ENCODE measurements around the gene SMYD3.

SMYD3 gene

GRCh38 chr1:246199086-246199645 lies 307.9 kb downstream of the SMYD3 start:
- H3K4me3 Mint-ChIP-seq: no peak overlapping the region
- no peaks in the 10 kb centered on the region for H3K4me1 Mint-ChIP-seq (ENCODE audit: low read depth)
- H3K36me3 Mint-ChIP-seq (ENCODE audit: low read depth): peaks cover 1% of the 10 kb centered on the region
- H3K27me3 Mint-ChIP-seq (ENCODE audit: low read depth): no peaks in the 10 kb centered on the region
- no peak overlapping the region for H3K27ac Mint-ChIP-seq
- no peaks in the 10 kb centered on the region for H3K9me3 Mint-ChIP-seq

- H3K27me3 Mint-ChIP-seq (ENCODE audit: low read depth): no peaks in the 10 kb centered on the region
- H3K27ac Mint-ChIP-seq: no peak overlapping the region
- H3K4me1 Mint-ChIP-seq (ENCODE audit: low read depth): no peaks in the 10 kb centered on the region
- peaks cover 1% of the 10 kb centered on the region for H3K36me3 Mint-ChIP-seq (ENCODE audit: low read depth)
- no peak overlapping the region for H3K4me3 Mint-ChIP-seq
- no peaks in the 10 kb centered on the region for H3K9me3 Mint-ChIP-seq
These were observed 308.8 kb downstream of the SMYD3 start for GRCh38 chr1:246198115-246198816.

- Mint-ChIP-seq H3K27ac (no peak overlapping the region), H3K27me3 (ENCODE audit: low read depth) (no peaks in the 10 kb centered on the region), H3K4me1 (ENCODE audit: low read depth) (no peaks in the 10 kb centered on the region), H3K36me3 (ENCODE audit: low read depth) (peaks cover 1% of the 10 kb centered on the region), H3K9me3 (no peaks in the 10 kb centered on the region), H3K4me3 (no peak overlapping the region)
These were observed 310.0 kb downstream of the SMYD3 start for GRCh38 chr1:246197076-246197475.

DNA sequence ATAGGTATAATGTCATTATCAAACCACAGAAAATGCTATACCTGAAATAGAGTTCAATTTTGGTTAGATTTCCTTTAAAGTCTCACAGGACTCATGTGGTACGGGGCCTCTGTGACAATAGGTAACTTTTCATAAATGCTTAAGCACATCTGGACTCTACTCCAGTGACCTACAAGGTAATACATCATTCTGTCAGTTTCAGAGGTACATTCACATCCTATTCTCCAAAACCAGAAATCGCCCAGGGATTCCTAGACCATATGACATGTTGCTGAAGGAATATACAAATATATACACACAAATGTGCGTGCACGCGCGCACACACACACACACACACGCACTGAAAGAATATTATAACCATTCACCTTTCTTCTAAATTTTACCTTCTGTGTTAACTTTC lies 311.8 kb downstream of the SMYD3 start:
- Mint-ChIP-seq H3K4me1 (ENCODE audit: low read depth) (no peaks in the 10 kb centered on the region), H3K27ac (no peak overlapping the region), H3K4me3 (no peak overlapping the region), H3K9me3 (no peaks in the 10 kb centered on the region), H3K27me3 (ENCODE audit: low read depth) (no peaks in the 10 kb centered on the region), H3K36me3 (ENCODE audit: low read depth) (peaks cover 1% of the 10 kb centered on the region)

DNA sequence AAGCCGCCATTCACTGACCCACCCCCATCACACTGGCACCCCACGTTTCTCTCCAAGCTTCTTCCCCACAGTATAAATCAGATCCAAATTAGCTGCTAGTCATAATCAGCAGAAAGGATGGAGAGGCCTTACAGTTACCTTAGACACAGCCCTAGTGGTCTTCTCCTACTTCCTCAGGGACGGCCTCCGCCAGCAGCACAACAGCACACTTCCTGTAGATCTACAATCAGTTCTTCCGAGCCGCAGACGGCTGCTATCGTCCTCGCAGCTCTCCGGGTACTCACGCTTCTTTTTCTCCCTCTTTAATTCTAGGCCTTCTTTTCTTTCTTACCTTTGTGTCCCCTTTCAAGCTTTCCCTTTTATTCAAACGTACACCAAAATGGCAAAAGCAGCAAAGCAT lies 313.5 kb downstream of the SMYD3 start:
- H3K36me3 Mint-ChIP-seq (ENCODE audit: low read depth): peaks cover 1% of the 10 kb centered on the region
- H3K27ac Mint-ChIP-seq: no peak overlapping the region
- H3K27me3 Mint-ChIP-seq (ENCODE audit: low read depth): no peaks in the 10 kb centered on the region
- no peaks in the 10 kb centered on the region for H3K9me3 Mint-ChIP-seq
- no peaks in the 10 kb centered on the region for H3K4me1 Mint-ChIP-seq (ENCODE audit: low read depth)
- H3K4me3 Mint-ChIP-seq: no peak overlapping the region

GRCh38 chr1:246189126-246189525 lies 318.0 kb downstream of the SMYD3 start:
- H3K4me3 Mint-ChIP-seq: no peak overlapping the region
- no peaks in the 10 kb centered on the region for H3K4me1 Mint-ChIP-seq (ENCODE audit: low read depth)
- no peaks in the 10 kb centered on the region for H3K27me3 Mint-ChIP-seq (ENCODE audit: low read depth)
- H3K27ac Mint-ChIP-seq: no peak overlapping the region
- H3K9me3 Mint-ChIP-seq: no peaks in the 10 kb centered on the region
- H3K36me3 Mint-ChIP-seq (ENCODE audit: low read depth): no peaks in the 10 kb centered on the region

GRCh38 chr1:246187834-246188372 lies 319.2 kb downstream of the SMYD3 start:
- H3K4me3 Mint-ChIP-seq: no peak overlapping the region

DNA sequence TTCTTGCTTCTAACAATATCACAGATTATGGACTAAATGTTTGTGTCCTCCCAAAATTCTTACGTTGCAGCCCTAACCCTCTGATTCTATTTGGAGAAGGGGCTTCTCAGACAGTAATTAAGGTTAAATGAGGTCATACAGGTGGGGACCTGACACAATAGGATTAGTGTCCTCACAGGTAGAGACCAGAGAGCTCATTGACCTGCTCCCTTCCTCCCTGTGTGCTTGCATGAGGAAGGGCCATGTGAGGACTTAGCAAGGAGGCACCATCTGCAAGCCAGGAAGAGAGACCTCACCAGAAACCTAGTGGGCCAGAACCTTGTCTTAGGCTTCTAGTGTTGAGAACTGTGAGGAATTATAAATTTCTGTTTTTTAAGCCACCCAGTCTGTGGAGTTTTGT lies 322.6 kb downstream of the SMYD3 start:
- no peaks in the 10 kb centered on the region for H3K27me3 Mint-ChIP-seq (ENCODE audit: low read depth)
- H3K4me3 Mint-ChIP-seq: no peak overlapping the region
- H3K9me3 Mint-ChIP-seq: no peaks in the 10 kb centered on the region
- H3K36me3 Mint-ChIP-seq (ENCODE audit: low read depth): peaks cover 1% of the 10 kb centered on the region
- H3K4me1 Mint-ChIP-seq (ENCODE audit: low read depth): peaks cover 5% of the 10 kb centered on the region
- no peak overlapping the region for H3K27ac Mint-ChIP-seq

More at GRCh38 chr1:246187834-246188372, 319.2 kb downstream of the SMYD3 start:
- H3K27ac Mint-ChIP-seq: no peak overlapping the region
- no peaks in the 10 kb centered on the region for H3K4me1 Mint-ChIP-seq (ENCODE audit: low read depth)
- no peaks in the 10 kb centered on the region for H3K27me3 Mint-ChIP-seq (ENCODE audit: low read depth)
- H3K36me3 Mint-ChIP-seq (ENCODE audit: low read depth): no peaks in the 10 kb centered on the region
- H3K9me3 Mint-ChIP-seq: no peaks in the 10 kb centered on the region

GRCh38 chr1:246182149-246182851 lies 324.8 kb downstream of the SMYD3 start:
- Mint-ChIP-seq H3K9me3 (no peaks in the 10 kb centered on the region), H3K36me3 (ENCODE audit: low read depth) (peaks cover 1% of the 10 kb centered on the region), H3K4me1 (ENCODE audit: low read depth) (peaks cover 5% of the 10 kb centered on the region), H3K27ac (no peak overlapping the region), H3K27me3 (ENCODE audit: low read depth) (no peaks in the 10 kb centered on the region), H3K4me3 (no peak overlapping the region)

GRCh38 chr1:246181241-246181640 lies 325.8 kb downstream of the SMYD3 start:
- no peaks in the 10 kb centered on the region for H3K9me3 Mint-ChIP-seq
- no peak overlapping the region for H3K4me3 Mint-ChIP-seq
- H3K27me3 Mint-ChIP-seq (ENCODE audit: low read depth): no peaks in the 10 kb centered on the region
- peaks cover 5% of the 10 kb centered on the region for H3K4me1 Mint-ChIP-seq (ENCODE audit: low read depth)
- H3K36me3 Mint-ChIP-seq (ENCODE audit: low read depth): peaks cover 1% of the 10 kb centered on the region
- H3K27ac Mint-ChIP-seq: no peak overlapping the region

- H3K27me3 Mint-ChIP-seq (ENCODE audit: low read depth): no peaks in the 10 kb centered on the region
- H3K4me3 Mint-ChIP-seq: no peak overlapping the region
- H3K4me1 Mint-ChIP-seq (ENCODE audit: low read depth): peaks cover 5% of the 10 kb centered on the region
- no peaks in the 10 kb centered on the region for H3K9me3 Mint-ChIP-seq
- no peak overlapping the region for H3K27ac Mint-ChIP-seq
- H3K36me3 Mint-ChIP-seq (ENCODE audit: low read depth): peaks cover 1% of the 10 kb centered on the region
These were observed 327.7 kb downstream of the SMYD3 start for GRCh38 chr1:246179401-246179800.

GRCh38 chr1:246178717-246179311 lies 328.3 kb downstream of the SMYD3 start:
- peaks cover 5% of the 10 kb centered on the region for H3K4me1 Mint-ChIP-seq (ENCODE audit: low read depth)
- peaks cover 1% of the 10 kb centered on the region for H3K36me3 Mint-ChIP-seq (ENCODE audit: low read depth)
- no peak overlapping the region for H3K4me3 Mint-ChIP-seq
- no peaks in the 10 kb centered on the region for H3K9me3 Mint-ChIP-seq
- no peaks in the 10 kb centered on the region for H3K27me3 Mint-ChIP-seq (ENCODE audit: low read depth)
- H3K27ac Mint-ChIP-seq: no peak overlapping the region

DNA sequence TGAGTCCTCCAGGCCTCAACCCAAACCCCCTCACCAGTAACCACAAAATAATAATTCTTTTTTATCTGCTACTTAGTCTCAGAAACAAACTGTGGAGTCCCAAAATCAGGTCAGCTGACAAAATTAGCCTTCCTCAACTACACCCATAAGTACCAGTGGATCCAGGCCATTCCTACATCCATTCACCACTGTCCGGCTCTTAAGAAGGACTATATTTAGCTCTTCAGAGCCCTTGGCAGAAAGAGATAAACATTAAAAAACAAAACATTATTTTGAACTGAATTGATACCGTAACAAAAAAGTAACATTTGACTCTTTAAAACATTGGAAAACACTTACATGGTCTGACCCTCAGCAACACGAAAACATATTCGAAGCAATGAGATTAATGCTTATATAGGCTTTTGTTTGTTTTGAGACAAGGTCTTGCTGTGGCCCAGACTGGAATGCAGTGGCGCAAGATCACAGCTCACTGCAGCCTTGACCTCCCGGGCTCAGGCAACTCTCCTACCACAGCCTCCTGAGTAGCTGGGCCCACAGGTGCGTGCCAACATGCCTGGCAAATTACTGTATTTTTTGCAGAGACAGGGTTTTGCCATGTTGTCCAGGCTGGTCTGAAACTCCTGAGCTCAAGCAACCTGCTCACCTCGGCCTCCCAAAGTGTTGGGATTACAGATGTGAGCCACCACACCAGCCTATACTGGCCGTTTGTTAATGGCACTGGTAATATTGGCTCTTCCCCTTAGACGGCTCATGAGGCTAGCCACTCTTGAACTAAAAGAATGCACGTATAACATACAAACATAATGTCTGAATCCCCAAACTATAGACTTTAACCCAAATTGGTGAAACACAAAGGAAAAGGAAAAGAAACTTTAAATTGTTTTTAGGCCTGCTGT lies 330.7 kb downstream of the SMYD3 start:
- Mint-ChIP-seq H3K27me3 (ENCODE audit: low read depth) (no peaks in the 10 kb centered on the region), H3K27ac (no peak overlapping the region), H3K4me1 (ENCODE audit: low read depth) (peaks cover under 1% of the 10 kb centered on the region), H3K36me3 (ENCODE audit: low read depth) (peaks cover 1% of the 10 kb centered on the region), H3K9me3 (no peaks in the 10 kb centered on the region), H3K4me3 (no peak overlapping the region)
